ENCODE measurements around the gene SUPT20HL1. TPM values are rescaled to one million over a fixed set of nuclear protein-coding genes. Genes with fewer than 3 reads are reported as not detected.

Gene SUPT20HL1
- total RNA-seq, result not detected in 2 replicates

DNA sequence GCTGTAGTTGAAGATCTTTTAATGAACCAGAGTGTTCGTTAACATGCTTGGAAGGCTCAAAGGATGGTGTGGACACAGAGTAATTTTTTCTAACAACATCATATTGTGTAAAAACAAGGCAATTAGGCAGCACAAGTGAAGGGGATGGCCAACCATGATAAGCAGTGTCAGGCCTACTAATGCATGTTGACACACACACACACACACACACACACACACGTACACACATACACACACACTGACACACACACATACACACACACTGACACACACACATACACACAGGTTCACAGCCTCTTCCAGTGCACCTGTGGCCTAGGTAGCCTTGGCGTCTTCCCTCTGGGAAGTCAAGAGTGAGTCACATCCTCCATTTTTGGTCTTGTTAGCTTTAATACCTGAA, at the start of gene SUPT20HL1:
TSS of gene SUPT20HL1 (plus strand) at position 368 of the 400 bp plus-strand sequence. CDS start 2,122 bp downstream, outside the sequence.

DNA sequence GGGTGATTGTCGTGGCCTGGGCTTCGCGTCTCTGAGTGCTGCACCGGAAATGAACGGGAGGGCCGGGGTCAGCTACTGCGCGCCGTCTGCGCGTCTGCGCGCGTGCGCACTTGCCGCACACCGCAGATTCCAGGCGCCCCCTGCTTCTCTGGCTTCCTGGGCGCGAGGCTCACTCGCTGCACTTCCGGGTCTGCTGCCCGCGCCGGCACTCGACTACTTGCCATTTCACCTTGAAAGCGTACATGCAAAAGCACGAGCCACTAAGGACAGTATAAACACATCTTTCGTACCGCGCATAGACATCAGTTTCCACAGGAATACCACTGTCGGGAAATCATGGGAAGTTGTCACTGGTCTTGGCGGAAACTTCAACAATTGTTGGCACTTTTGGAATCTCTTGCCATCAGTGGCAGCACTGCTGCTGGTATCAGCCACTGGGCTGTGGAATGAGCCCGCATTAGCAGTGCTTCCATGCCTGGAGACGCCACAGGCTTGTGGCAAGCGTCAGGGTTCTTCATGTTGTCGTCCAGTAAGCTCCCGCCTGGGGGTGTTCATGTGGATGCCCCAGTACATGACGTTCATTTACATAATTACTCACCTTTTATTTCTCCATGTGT, 46.3 kb upstream of the SUPT20HL1 start, which contains the start of gene SUPT20HL2:
TSS of gene SUPT20HL2 (minus strand) at position 51 of the 617 bp plus-strand sequence. CDS start 754 bp downstream, outside the sequence.

Other genes with a start within 250 kb of the SUPT20HL1 start
- gene ZFX, start 210.9 kb upstream of the SUPT20HL1 start, total RNA-seq, result 18.3 and 50.9 TPM in 2 replicates
- gene SUPT20HL2, start 46.6 kb upstream of the SUPT20HL1 start, total RNA-seq, result not detected in 2 replicates
- 3.8 and 4.5 TPM in 2 replicates for gene PDK3, start 104.6 kb downstream of the SUPT20HL1 start, total RNA-seq